OCI-LY1 (cell line): ENCODE measurements around the gene GTF3C1.

Experiments
- CTCF ChIP-seq: fragments of 200-600 bp; sonication (generic), shearing (Covaris generic); IDR thresholded peaks from 2 replicates; pipeline ENCODE4 v1.5.1; 2017; ENCODE audit warnings: mild to moderate bottlenecking, antibody characterized with exemption, low read length, moderate library complexity, mixed read lengths
- EZH2 ChIP-seq: fragments of 200-600 bp; sonication (generic), shearing (Covaris generic); IDR thresholded peaks from 2 replicates; pipeline ENCODE4 v1.8.0; 2017; ENCODE audit warnings: borderline replicate concordance, mixed run types, mild to moderate bottlenecking, antibody characterized with exemption, low read length, moderate library complexity, mixed read lengths

- TF ChIP-seq EZH2: no peak
- TF ChIP-seq CTCF: no peak
These were observed 8.7 kb upstream of the GTF3C1 start for GRCh38 chr16:27558434-27558833.
